ENCODE results near the gene PDXP.

The PDXP gene

DNA sequence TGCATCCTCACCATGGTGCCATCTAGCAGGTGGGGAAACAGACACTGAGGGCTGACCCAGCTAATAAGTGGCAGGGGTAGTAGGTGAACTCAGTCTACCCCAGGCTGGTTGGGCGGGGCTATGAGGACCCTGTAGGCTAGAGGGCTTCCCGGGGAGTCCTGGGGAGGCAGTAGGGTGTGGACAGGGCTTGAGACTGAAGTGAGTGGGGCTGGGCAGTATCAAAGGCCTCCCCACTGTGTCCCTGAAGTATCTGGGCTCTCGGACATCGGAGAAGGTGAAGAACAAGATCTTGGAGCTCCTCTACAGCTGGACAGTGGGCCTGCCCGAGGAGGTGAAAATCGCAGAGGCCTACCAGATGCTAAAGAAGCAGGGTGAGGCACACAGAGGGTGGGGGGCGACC is 38.5 kb upstream of the PDXP start:
- TF ChIP-seq, protein P1, sequence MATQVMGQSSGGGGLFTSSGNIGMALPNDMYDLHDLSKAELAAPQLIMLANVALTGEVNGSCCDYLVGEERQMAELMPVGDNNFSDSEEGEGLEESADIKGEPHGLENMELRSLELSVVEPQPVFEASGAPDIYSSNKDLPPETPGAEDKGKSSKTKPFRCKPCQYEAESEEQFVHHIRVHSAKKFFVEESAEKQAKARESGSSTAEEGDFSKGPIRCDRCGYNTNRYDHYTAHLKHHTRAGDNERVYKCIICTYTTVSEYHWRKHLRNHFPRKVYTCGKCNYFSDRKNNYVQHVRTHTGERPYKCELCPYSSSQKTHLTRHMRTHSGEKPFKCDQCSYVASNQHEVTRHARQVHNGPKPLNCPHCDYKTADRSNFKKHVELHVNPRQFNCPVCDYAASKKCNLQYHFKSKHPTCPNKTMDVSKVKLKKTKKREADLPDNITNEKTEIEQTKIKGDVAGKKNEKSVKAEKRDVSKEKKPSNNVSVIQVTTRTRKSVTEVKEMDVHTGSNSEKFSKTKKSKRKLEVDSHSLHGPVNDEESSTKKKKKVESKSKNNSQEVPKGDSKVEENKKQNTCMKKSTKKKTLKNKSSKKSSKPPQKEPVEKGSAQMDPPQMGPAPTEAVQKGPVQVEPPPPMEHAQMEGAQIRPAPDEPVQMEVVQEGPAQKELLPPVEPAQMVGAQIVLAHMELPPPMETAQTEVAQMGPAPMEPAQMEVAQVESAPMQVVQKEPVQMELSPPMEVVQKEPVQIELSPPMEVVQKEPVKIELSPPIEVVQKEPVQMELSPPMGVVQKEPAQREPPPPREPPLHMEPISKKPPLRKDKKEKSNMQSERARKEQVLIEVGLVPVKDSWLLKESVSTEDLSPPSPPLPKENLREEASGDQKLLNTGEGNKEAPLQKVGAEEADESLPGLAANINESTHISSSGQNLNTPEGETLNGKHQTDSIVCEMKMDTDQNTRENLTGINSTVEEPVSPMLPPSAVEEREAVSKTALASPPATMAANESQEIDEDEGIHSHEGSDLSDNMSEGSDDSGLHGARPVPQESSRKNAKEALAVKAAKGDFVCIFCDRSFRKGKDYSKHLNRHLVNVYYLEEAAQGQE (IDR thresholded peaks at IDR 0.05; ENCODE audit: insufficient read depth in 1 of 2, low read depth in 2 of 2, low read length in 2 of 2) = no peak
- TF ChIP-seq TAF1 (IDR thresholded peaks at IDR 0.05; ENCODE audit: borderline replicate concordance, insufficient read depth, low read length) (no peak), POLR2AphosphoS5 (IDR thresholded peaks at IDR 0.05; ENCODE audit: low read depth, low read length) (no peak)

DNA sequence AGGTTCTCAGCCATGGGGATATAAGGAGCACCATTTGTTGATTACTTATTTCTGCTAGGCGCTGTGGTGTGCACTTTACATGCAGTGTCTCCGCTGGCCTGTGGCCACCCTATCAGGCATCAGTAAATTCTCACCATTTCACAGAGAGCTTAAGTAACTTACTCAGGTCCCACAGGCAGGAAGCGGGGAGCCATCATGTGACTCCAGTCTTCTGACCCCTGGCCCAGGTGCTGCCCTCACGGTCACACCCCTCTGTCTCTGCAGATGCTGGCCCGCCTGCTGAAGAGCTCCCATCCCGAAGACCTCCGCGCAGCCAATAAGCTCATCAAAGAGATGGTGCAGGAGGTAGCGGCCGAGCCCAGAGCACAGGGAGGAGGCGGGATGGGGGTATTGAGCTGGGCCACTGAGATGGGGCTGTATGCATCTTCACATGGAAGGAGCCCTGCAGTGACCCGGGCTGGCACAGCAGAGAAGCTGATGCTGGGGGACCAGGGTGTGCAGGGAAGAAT is 37.1 kb upstream of the PDXP start:
- TF ChIP-seq, protein P1 (IDR thresholded peaks at IDR 0.05; ENCODE audit: insufficient read depth in 1 of 2, low read depth in 2 of 2, low read length in 2 of 2) = no peak
- TF ChIP-seq SIN3A (IDR thresholded peaks at IDR 0.05; ENCODE audit: borderline replicate concordance, insufficient read depth, low read length) (no peak), FOXP2 (optimal IDR thresholded peaks at IDR 0.05; ENCODE audit: borderline replicate concordance, extremely low read depth, extremely low read length, insufficient read depth) (no peak), POLR2AphosphoS5 (IDR thresholded peaks at IDR 0.05; ENCODE audit: low read depth, low read length) (no peak), TAF1 (IDR thresholded peaks at IDR 0.05; ENCODE audit: borderline replicate concordance, insufficient read depth, low read length) (no peak)

DNA sequence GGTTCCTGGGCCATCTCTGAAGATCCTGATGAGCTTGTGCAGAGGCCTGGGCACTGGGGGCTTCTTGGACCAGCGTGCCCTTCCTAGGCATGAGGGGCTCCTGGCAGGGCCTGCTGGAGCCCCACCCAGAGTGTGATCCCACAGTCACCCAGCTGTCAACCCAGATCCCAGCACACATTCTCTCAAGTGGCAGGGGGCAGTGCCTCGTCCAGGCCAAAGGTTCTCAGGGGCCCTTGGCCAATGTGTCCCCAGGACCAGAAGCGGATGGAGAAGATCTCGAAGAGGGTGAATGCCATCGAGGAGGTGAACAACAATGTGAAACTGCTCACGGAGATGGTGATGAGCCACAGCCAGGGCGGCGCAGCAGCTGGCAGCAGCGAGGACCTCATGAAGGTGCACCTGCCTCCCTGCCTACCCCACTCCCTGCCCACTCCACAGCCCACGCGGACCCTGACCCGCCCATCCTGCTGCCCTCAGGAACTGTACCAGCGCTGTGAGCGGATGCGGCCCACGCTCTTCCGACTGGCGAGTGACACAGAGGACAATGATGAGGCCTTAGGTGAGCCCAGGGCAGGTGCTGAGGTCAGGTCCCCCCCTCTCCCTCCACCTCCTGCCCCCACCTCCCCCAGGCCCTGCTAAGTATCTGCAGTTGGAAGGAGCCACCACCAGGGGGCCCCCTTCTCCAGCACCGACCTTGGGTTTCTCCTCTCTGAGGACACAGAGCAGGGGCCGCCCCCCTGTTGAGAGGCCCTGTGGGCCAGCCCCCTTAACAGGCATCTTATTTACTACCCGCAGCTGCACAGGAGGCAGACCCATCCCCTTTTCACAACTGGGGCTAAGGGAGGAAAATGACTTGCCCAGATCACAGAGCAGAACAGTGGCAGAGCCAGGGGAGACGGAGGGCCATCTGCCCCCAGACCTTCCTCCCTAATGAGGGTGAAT is 35.2 kb upstream of the PDXP start:
- no peak for TF ChIP-seq POLR2AphosphoS5 (IDR thresholded peaks at IDR 0.05; ENCODE audit: low read depth, low read length)

GRCh38 chr22:37624017-37624365 is 34.5 kb upstream of the PDXP start:
- no peak for TF ChIP-seq SIN3A (IDR thresholded peaks at IDR 0.05; ENCODE audit: borderline replicate concordance, insufficient read depth, low read length)
- TF ChIP-seq POLR2AphosphoS5 (IDR thresholded peaks at IDR 0.05; ENCODE audit: low read depth, low read length) = no peak
- no peak for TF ChIP-seq TAF1 (IDR thresholded peaks at IDR 0.05; ENCODE audit: borderline replicate concordance, insufficient read depth, low read length)
- no peak for TF ChIP-seq FOXP2 (optimal IDR thresholded peaks at IDR 0.05; ENCODE audit: borderline replicate concordance, extremely low read depth, extremely low read length, insufficient read depth)
- TF ChIP-seq, protein P1 (IDR thresholded peaks at IDR 0.05; ENCODE audit: insufficient read depth in 1 of 2, low read depth in 2 of 2, low read length in 2 of 2) = no peak

GRCh38 chr22:37624876-37625275 is 33.6 kb upstream of the PDXP start:
- TF ChIP-seq TAF1 (IDR thresholded peaks at IDR 0.05; ENCODE audit: borderline replicate concordance, insufficient read depth, low read length) (no peak), SIN3A (IDR thresholded peaks at IDR 0.05; ENCODE audit: borderline replicate concordance, insufficient read depth, low read length) (no peak), FOXP2 (optimal IDR thresholded peaks at IDR 0.05; ENCODE audit: borderline replicate concordance, extremely low read depth, extremely low read length, insufficient read depth) (no peak), POLR2AphosphoS5 (IDR thresholded peaks at IDR 0.05; ENCODE audit: low read depth, low read length) (no peak)
- TF ChIP-seq, protein P1 (IDR thresholded peaks at IDR 0.05; ENCODE audit: insufficient read depth in 1 of 2, low read depth in 2 of 2, low read length in 2 of 2) = no peak

Measured in PFSK-1 (cell line).